PFSK-1 (cell line): ENCODE measurements around the gene TFE3.

Experiments used
- FOXP2 ChIP-seq: optimal IDR thresholded peaks from 2 replicates; pipeline ENCODE3; 2011; ENCODE audit warnings: borderline replicate concordance, control low read depth, inconsistent platforms; ENCODE audit not compliant: insufficient read depth; ENCODE audit errors: extremely low read length, extremely low read depth
- POLR2AphosphoS5 ChIP-seq: IDR thresholded peaks from 2 replicates; pipeline ENCODE4 v1.6.1; 2012; ENCODE audit warnings: low read depth, mild to moderate bottlenecking, control low read depth, low read length, moderate library complexity
- SIN3A ChIP-seq: IDR thresholded peaks from 2 replicates; pipeline ENCODE4 v1.6.1; 2012; ENCODE audit warnings: mild to moderate bottlenecking, low read length, moderate library complexity, borderline replicate concordance; ENCODE audit not compliant: insufficient read depth
- TAF1 ChIP-seq: IDR thresholded peaks from 2 replicates; pipeline ENCODE4 v1.6.1; 2012; ENCODE audit warnings: low read length, control low read depth, borderline replicate concordance; ENCODE audit not compliant: insufficient read depth
- TF ChIP-seq, protein P1 (sequence below), 2 experiments: IDR thresholded peaks; 2 replicates each; pipeline versions ENCODE4 v1.6.1 to v1.8.0; 2011 to 2012; ENCODE audit warnings: low read depth in 2 of 2, low read length in 2 of 2, control low read depth in 1 of 2, inconsistent platforms in 1 of 2, mild to moderate bottlenecking in 1 of 2, moderate library complexity in 1 of 2; ENCODE audit not compliant: insufficient read depth in 1 of 2

DNA sequence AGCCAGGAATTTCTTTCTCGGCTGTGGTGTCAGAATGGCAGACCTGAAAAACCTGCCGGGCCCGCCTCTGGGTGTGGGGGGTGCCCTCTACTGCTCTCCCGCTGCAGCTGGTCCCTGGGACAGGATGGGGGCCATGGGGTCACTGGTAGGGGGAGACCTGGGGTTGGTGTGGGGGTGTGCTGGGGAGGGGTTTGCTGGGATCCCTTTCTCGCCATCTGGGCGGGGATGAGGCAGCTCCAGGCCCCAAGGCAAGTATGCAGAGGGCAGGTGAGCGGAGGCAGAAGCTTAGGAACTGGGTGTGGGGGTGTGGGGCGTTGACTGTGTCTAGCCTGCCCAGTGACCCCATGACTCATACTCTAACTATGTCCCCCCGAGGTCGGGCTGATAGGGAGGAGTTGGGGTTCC is 16.5 kb upstream of the TFE3 start:
- TF ChIP-seq POLR2AphosphoS5 (no peak), SIN3A (no peak), TAF1 (no peak), FOXP2 (no peak)
- TF ChIP-seq, protein P1, sequence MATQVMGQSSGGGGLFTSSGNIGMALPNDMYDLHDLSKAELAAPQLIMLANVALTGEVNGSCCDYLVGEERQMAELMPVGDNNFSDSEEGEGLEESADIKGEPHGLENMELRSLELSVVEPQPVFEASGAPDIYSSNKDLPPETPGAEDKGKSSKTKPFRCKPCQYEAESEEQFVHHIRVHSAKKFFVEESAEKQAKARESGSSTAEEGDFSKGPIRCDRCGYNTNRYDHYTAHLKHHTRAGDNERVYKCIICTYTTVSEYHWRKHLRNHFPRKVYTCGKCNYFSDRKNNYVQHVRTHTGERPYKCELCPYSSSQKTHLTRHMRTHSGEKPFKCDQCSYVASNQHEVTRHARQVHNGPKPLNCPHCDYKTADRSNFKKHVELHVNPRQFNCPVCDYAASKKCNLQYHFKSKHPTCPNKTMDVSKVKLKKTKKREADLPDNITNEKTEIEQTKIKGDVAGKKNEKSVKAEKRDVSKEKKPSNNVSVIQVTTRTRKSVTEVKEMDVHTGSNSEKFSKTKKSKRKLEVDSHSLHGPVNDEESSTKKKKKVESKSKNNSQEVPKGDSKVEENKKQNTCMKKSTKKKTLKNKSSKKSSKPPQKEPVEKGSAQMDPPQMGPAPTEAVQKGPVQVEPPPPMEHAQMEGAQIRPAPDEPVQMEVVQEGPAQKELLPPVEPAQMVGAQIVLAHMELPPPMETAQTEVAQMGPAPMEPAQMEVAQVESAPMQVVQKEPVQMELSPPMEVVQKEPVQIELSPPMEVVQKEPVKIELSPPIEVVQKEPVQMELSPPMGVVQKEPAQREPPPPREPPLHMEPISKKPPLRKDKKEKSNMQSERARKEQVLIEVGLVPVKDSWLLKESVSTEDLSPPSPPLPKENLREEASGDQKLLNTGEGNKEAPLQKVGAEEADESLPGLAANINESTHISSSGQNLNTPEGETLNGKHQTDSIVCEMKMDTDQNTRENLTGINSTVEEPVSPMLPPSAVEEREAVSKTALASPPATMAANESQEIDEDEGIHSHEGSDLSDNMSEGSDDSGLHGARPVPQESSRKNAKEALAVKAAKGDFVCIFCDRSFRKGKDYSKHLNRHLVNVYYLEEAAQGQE (IDR thresholded peaks at IDR 0.05; ENCODE audit: insufficient read depth in 1 of 2, low read depth in 2 of 2, low read length in 2 of 2), result no peak
